HG03469 (cell line): ENCODE measurements around the gene GNPTAB.
A peak's percentile ranks its signal among the peaks of the same experiment; 100 is the strongest.

Source experiments
- ATAC-seq: cut with Tn5 transposase; IDR thresholded peaks from one replicate; pipeline ENCODE4 v1.9.1; 2021; ENCODE audit warnings: mild to moderate bottlenecking, moderate library complexity, moderate number of reproducible peaks; ENCODE audit not compliant: unreplicated experiment

The GNPTAB gene

GRCh38 chr12:101775816-101776215, 54.9 kb downstream of the GNPTAB start:
- no peak for ATAC-seq

- ATAC-seq: peak; percentile 78
Measured at GRCh38 chr12:101773650-101774162, 57.1 kb downstream of the GNPTAB start.

GRCh38 chr12:101772012-101772775, 58.6 kb downstream of the GNPTAB start:
- no peak for ATAC-seq

- no peak for ATAC-seq
Measured at GRCh38 chr12:101769865-101770264, 60.9 kb downstream of the GNPTAB start.

DNA sequence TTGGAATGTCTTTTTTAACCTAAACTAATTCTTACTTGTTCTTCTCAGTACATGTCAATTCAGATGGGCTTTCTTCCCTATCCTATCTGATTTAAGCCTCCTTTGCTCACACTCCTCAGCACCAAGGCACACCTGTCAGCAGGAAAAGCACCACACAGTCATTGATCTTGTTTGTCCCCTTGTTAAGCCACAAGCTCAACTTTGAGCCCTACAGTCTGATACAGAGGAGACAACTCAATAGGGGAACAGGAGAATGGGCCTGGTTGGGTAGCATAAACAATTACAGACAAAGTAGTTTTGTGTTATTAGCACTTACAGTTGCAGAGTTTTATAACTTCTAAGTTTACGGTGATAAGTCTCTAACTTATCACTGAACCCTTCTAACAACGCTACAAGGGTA, 62.0 kb downstream of the GNPTAB start:
- ATAC-seq: no peak

DNA sequence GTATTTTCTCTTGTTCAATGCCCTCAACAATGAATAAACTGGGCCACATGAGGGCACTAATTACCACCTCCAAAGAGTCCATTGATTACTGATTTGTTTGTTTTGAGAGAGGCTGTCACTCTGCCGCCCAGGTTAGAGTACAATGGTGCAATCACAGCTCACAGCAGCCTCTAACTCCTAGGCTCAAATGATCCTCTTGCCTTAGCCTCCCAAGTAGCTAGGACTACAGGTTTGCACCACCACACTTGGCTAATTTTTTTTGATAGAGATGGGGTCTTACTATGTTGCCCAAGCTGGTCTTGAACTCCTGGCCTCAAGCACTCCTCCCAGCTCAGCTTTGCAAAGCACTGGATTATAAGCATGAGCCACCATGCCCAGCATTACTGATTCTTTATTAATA, 63.2 kb downstream of the GNPTAB start:
- ATAC-seq: no peak

DNA sequence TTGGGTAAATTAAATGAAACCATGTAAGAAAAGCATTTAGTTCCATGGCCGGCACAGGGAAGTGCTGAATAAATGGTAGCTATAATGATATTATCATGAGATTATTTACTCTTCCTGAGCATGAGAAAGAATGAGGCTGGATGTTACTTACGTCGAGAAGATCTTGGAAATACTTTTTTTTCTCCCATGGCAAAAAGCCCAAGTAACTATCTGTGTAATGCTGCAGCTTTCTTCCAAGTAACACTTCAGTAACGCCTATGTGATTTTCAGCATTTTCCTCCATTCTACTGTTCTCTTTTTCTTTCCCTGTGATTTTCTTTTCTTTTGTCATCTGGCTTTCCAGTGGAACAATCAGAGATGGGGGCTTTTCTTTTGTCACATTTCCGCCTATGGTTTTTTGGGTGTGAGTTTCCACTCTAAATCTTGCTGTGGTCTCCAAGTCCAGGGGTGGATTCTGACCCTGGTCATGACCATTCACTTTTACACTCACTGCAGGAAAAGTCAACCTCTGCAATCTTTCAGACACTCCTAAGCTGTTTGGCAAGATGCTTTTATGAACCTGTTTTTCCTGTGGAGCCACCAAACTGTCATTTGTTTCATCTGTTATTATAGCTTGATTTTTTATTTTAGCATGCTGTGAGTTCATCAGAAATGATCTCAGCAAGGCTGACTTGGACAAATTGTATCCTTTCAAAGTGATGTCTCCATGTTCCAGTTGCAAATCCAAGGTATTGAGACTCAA, 66.5 kb downstream of the GNPTAB start:
- no peak for ATAC-seq

GRCh38 chr12:101763246-101763931, 67.4 kb downstream of the GNPTAB start:
- no peak for ATAC-seq

DNA sequence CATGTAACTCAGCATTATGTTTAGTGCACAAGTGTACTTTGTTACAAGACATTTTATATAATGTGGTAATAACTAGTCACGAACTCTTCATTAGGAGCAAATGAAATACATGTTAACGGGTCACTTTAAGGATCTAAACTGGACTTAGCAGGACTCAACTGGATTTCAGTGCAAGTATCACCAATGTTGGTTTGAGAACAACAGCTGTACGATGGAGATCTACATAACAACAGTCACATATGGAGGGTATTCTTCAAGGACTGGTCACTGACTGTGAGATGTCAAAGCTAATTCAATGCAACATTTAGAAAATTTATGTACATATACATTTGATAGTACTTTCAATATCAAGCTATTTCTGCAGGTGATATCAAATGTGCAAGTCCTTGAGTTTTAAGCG, 69.0 kb downstream of the GNPTAB start:
- ATAC-seq: no peak

DNA sequence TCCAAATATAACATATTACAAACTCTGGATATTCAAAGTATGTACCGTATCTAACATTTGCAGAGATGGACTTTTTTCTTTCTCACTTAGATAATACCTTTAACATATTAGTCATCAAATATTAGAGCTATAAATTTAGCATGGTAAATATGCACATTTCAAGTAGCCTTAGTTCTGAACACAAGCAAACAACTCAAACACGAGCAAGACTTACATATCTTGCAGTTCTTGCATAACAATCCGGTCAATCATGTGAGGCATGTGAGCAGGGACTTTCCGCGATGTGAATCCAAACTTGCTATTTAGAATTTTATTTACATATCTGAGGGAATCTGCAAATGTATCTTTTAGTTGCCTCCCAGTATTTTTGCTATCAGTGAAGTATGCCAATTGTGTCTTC, 69.4 kb downstream of the GNPTAB start:
- no peak for ATAC-seq

- ATAC-seq: no peak
Measured at GRCh38 chr12:101759396-101760047, 71.2 kb downstream of the GNPTAB start.

- no peak for ATAC-seq
Measured at GRCh38 chr12:101750152-101750551, 80.6 kb downstream of the GNPTAB start.

GRCh38 chr12:101749657-101750056, 81.1 kb downstream of the GNPTAB start:
- no peak for ATAC-seq

DNA sequence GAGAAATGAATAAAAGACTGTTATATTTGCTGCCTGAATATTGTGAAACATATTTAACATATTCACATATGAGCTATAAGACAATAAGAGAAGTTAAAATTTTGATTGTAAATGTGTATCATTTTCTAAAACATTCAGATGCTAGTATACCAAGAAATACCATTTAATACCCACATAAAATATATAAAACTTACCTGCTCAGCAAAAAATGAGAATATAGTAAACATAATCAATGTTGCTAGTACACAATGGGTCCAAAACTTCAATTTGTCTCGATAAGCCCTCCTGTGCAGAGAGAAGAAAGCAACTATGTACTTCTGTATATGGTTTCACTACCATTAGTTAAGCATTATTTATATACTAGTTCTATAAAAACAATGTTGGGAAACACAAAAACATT, 81.9 kb downstream of the GNPTAB start:
- ATAC-seq: no peak

- no peak for ATAC-seq
Measured at GRCh38 chr12:101747697-101748096, 83.1 kb downstream of the GNPTAB start.

DNA sequence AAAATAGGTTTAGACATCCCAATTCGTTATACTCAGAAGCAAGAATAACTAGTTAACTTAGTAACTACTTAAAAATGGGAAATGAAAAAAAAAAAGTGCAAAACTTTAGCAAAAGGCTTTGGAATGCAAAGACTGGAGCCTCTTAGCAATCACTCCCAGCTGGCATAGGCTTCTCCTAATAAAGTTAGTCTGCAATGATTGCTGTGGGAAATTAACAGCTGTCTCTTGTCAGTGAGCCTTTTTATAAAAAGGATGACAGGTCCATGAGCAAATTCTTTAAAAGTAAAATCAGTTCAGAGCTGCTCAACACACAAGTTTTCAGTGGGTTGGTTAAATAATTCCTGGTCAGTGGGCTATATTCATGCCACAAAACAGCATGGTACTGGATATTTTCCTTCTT, 84.1 kb downstream of the GNPTAB start:
- ATAC-seq: no peak

- no peak for ATAC-seq
Measured at GRCh38 chr12:101746196-101746595, 84.6 kb downstream of the GNPTAB start.

DNA sequence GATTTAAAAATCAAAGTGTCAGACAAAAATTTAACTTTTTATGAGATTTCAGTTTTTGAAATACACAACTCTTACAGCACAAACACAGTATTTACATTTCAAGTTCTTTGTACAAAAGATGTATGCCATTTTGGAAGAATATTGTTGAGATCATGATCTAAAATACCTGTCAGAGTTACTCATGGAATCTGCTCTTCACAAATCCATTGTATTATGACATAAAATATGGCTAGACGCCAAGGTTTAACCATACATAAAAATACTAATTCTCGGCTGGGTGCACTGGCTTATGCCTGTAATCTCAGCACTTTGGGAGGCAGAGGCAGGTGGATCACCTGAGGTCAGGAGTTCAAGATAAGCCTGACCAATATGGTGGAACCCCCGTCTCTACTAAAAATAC, 85.3 kb downstream of the GNPTAB start:
- ATAC-seq: no peak

GRCh38 chr12:101743724-101744472, 86.9 kb downstream of the GNPTAB start:
- peak; percentile 92 for ATAC-seq

GRCh38 chr12:101743242-101743641, 87.5 kb downstream of the GNPTAB start:
- no peak for ATAC-seq
